Activated T-cell treated with anti-CD3 and anti-CD28 coated beads for 4 hours (primary cell): Measurements from ENCODE around the gene UGT1A4.

Experiments
- DNase-seq: peaks from one replicate; pipeline ENCODE4 v3.0.0-alpha.2; 2020

The UGT1A4 gene

GRCh38 chr2:233718552-233718951 lies at the start of gene UGT1A4:
TSS of gene UGT1A4 (plus strand) at chr2:233718736. CDS start at chr2:233718821, 85 bp downstream.
- no peak for DNase-seq

DNA sequence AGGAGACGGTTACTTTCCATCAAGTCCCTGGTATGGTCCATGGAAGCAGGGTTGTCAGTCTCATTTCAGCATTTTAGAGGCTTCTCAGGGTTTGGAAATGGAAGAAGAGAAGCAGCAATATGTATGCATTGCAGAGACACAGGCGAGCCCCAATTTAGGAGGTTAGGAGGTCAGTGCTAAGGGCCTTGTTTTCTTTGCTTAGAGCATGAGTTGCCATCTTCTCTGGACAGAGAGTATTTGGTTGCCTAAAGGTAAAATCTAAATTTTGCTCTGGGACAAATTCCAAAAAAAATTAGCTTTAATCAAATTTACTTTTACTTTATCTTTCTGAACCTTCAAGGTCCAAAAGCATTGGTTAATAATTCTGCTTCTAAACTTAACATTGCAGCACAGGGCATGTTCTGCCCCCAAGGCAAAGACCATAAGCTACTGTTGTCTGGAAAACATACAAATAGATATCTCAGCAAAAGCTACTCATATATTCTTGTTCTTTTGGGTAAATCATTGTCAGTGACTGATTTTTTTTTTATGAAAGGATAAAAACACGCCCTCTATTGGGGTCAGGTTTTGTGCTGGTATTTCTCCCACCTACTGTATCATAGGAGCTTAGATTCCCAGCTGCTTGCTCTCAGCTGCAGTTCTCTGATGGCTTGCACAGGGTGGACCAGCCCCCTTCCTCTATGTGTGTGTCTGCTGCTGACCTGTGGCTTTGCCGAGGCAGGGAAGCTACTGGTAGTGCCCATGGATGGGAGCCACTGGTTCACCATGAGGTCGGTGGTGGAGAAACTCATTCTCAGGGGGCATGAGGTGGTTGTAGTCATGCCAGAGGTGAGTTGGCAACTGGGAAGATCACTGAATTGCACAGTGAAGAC lies 47.0 kb upstream of the UGT1A4 start, which contains the start of gene UGT1A9:
Gene UGT1A9, plus strand, starts transcription at position 609 of the 872 bp plus-strand sequence. Its CDS starts 37 bp downstream, at position 646.
- DNase-seq: no peak

GRCh38 chr2:233672886-233673285 lies 45.6 kb upstream of the UGT1A4 start:
- DNase-seq: no peak

GRCh38 chr2:233673896-233674295 lies 44.6 kb upstream of the UGT1A4 start:
- DNase-seq: no peak

DNA sequence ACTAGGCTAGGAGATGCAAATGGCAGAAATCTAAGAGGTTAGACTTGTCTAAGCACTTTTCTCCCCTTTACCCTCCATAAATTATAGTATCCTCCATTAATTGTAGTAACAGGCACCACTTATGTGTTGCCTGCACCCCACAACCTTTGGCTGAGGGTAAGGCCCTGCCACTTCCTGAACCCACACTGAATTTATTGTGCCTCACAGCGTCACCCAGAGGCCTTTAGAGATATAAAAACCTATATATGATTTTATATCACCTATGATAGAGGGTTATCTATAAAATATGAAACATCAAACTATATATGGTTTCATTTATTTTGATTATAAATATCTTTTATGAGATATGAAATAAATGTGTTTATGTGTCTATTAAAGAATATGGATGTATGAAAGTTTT lies 44.2 kb upstream of the UGT1A4 start:
- DNase-seq: no peak

DNA sequence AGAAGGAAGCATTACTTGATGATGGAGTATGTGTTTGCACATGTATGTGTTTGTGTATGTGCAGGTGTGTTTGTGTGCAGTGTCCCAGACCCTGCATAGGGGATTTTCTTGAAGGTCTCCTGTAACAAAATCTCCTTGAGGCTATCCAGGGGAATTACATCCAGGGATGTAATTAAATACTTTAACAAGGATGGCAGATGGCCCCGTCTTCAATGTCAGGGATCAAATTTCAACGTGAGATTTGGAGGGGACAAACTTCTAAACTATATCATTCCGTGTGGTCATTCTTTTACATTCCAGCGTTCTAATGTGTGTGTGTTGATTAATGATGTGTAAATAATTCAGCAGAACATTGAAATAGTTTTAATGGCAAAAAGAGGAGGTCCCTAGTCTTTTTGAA lies 43.5 kb upstream of the UGT1A4 start:
- DNase-seq: no peak

DNA sequence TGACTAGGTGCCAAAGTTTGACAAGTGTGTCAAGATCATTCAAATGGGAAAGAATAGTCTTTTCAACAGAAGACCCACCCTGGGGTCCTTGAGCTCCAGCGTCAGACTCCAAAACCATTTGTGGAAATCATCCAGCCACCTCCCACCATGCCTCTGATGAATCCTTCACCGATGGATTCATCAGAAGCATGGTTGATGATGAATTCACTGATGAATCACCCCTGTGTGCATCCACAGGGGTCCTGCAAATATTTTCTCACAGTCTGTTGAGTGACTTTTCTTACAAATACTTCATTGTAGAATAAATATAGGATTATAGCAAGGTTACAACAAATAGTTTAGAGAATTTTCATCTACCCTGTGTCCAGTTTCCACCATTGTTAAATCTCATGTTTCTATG lies 42.5 kb upstream of the UGT1A4 start:
- DNase-seq: no peak

GRCh38 chr2:233679196-233679595 lies 39.3 kb upstream of the UGT1A4 start:
- DNase-seq: no peak

DNA sequence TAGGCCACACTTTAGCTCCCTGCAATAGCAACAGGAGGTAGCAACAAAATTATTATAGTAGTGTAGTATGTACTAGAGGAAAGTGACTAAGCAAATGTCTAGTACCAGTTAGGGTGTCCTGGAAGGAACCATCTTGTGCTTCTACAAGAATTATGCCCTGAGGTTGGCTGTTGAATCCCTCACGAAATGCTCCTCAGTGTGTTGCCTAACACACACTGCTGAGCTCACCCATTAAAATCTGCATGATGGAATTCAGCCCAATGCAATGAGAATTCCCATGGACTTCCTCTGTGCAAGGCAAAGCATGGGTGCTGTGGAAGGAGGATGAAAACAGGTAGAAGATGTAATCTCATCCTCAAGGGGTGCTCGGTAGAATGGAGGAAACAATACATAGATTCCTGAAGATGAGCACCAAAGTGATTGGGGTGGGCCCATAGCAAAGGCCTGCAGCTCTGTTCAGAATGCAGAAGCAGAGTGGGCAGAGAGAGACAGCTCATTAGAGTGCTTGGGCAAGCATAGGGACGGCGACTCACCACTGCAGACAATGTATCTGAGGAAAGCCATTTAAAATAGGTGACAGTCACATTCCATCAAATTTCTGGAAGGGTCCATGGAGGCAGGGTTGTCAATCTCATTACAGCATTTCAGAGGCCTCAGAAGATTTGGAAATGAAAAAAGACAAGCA lies 38.0 kb upstream of the UGT1A4 start:
- DNase-seq: no peak

- no peak for DNase-seq
These were observed 36.9 kb upstream of the UGT1A4 start, which contains the start of gene UGT1A7 for GRCh38 chr2:233681521-233682099. TSS of gene UGT1A7 (plus strand) at chr2:233681901. CDS start at chr2:233681938, 37 bp downstream.

DNA sequence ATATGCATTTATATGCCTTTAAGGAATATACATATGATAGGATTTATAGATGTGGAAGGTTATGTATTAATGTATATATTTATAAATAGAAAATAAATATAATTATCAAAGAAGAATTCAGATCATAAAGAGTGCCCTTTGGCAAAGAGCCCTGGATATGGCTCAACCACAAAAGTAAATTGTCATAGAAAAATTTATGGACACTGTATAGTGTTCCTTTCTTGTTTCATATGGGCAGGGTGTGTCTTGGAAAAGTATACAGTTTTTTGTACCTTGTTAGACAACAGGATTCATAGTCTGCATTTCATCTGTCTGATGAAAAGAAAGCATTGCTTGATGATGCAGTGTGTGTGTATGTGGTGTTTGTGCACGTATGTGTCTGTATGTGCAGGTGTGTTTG lies 33.9 kb upstream of the UGT1A4 start:
- DNase-seq: no peak

DNA sequence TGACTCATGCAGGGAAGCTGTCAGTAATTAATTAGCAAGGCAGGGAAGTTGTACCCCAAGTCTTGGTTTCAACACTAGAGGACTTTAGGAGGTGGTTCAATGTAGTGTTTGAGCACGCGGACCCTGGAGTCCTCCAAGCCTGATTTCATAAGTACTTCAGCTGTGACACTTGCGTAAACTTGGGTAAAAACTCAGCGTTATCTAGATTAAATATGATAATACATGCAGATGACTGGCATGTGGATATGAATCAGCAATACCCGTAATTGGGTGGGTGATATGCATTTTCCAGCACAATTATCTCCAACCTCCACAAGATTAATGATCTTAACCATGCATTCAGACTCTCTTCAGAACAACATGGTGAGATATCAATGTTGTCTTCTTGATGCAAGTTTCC lies 31.6 kb upstream of the UGT1A4 start:
- DNase-seq: no peak

- DNase-seq: no peak
These were observed 30.2 kb upstream of the UGT1A4 start for GRCh38 chr2:233688341-233688740.

- no peak for DNase-seq
These were observed 29.5 kb upstream of the UGT1A4 start for GRCh38 chr2:233689031-233689430.

- DNase-seq: no peak
These were observed 29.0 kb upstream of the UGT1A4 start for GRCh38 chr2:233689501-233689900.

GRCh38 chr2:233690444-233690843 lies 28.1 kb upstream of the UGT1A4 start:
- DNase-seq: no peak

DNA sequence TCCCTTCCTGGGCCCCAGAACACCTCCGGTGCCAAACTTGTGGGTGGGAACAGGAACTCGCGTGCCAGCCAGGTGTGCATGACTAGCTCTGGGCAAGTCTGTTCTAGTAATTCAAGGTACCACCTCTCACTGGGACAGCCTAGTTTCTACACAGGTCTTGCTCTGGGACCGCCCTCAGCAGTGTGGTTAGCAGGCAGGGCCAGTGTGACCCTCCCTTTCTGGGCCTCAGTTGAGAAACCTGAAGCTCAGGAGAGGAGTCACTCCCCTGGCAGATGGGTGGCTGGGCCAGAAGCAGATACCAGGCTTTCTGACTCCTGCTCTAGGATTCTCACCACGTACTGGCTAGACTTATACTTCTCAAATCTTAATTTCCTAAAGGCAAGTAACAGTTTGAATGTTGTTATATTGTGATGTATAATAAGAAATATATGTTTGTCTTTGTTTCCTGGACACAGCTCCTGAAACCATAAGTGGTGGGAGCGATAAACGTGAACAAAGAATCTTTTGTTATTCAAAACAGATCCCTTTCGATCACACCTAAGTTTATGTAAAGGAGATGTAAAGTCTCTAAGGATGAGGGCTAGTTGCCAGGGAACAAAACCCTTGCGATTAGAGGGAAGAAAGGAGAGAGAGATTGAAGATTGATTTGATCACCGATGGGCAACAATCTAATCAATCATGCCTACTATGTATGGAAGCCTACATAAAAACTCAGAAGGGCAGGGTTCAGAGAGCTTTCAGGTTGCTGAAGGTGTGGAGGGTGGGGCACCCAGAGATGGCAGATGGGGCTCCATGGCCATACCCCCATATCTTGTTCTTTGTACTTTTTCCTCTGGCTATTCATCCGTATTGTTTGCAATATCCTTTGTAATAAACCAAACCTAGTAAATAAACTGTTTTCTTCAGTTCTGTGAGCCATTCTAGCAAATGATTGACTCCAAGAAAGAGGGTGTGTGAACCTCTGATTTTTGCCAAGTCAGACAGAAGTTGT lies 26.8 kb upstream of the UGT1A4 start:
- DNase-seq: no peak

- DNase-seq: no peak
These were observed 25.9 kb upstream of the UGT1A4 start, which contains the start of gene UGT1A6 for GRCh38 chr2:233692648-233693047. TSS of gene UGT1A6 (plus strand) at chr2:233692890. CDS start at chr2:233693005, 115 bp downstream.

GRCh38 chr2:233693963-233694362 lies 24.6 kb upstream of the UGT1A4 start:
- no peak for DNase-seq

GRCh38 chr2:233698740-233699139 lies 19.8 kb upstream of the UGT1A4 start:
- DNase-seq: no peak

DNA sequence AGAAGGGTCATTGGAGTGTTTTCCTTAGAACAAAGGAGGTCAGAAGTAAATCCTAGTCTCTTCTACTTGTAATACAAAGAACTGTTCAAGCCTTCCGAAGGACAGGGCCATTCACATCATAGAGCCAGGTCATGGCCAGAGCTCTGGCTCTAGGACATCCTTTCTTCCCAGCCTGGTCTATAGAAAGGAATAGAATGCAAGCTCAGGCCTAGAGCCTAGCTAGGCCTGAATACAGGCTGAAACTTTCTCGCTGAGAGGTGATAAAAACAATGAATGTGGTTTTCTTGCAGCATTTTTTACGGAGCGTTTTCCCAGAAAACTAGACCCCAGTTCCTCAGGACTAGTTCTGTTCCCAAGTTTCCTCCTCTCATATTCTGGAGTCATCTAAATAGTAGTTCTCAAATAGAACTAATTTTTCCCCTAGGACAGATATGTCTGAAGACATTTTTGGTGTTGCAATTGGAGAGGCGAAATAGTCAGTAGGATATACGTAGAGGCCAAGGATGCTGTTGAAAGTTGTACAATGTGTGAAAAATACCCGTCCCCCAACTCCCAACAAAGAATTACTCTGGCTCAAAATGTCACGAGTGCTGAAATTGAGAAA lies 19.0 kb upstream of the UGT1A4 start:
- DNase-seq: no peak
